Astrocyte (in vitro differentiated cells and primary cell): ENCODE measurements around the gene DCX. TPM values are rescaled to one million over a fixed set of nuclear protein-coding genes. Genes with fewer than 3 reads are reported as not detected.

Source experiments
- DNase-seq: peaks from one replicate; pipeline ENCODE4 v3.0.0-alpha.2; 2010; ENCODE audit warnings: low read depth
- FAIRE-seq: peaks from 2 replicates; lab custom pipeline; 2011; peaks lifted over from hg19 to GRCh38; lab: Jason Lieb, UNC
- H2AFZ ChIP-seq: 2 replicates; pipeline ENCODE4 v1.6.0; 2012; ENCODE audit warnings: low read depth, low read length, inconsistent platforms
- H3K27ac ChIP-seq: 2 replicates; pipeline ENCODE4 v1.5.1; 2011; ENCODE audit warnings: low read depth, low read length, inconsistent platforms
- H3K27me3 ChIP-seq: 2 replicates; pipeline ENCODE4 v1.6.0; 2011; ENCODE audit warnings: low read length, inconsistent platforms; ENCODE audit not compliant: insufficient read depth
- H3K36me3 ChIP-seq: 2 replicates; pipeline ENCODE4 v1.5.1; 2011; ENCODE audit warnings: low read length, inconsistent platforms; ENCODE audit not compliant: insufficient read depth
- H3K4me1 ChIP-seq: 2 replicates; pipeline ENCODE4 v1.5.1; 2011; ENCODE audit warnings: low read length, inconsistent platforms; ENCODE audit not compliant: insufficient read depth
- H3K4me2 ChIP-seq: 2 replicates; pipeline ENCODE4 v1.6.0; 2012; ENCODE audit warnings: low read length, inconsistent platforms
- H3K4me3 ChIP-seq: 2 replicates; pipeline ENCODE4 v1.5.1; 2011; ENCODE audit warnings: low read depth, mild to moderate bottlenecking, low read length, inconsistent platforms; ENCODE audit not compliant: insufficient read depth
- H3K79me2 ChIP-seq: 2 replicates; pipeline ENCODE4 v1.6.0; 2012; ENCODE audit warnings: mild to moderate bottlenecking, low read length, inconsistent platforms; ENCODE audit not compliant: insufficient read depth
- H3K9ac ChIP-seq: 2 replicates; pipeline ENCODE4 v1.6.0; 2012; ENCODE audit warnings: mild to moderate bottlenecking, low read length, inconsistent platforms
- H3K9me3 ChIP-seq: 2 replicates; pipeline ENCODE4 v1.5.1; 2012; ENCODE audit warnings: low read depth, mild to moderate bottlenecking, low read length, inconsistent platforms; ENCODE audit not compliant: insufficient read depth
- H4K20me1 ChIP-seq: 2 replicates; pipeline ENCODE4 v1.6.0; 2012; ENCODE audit warnings: low read length, inconsistent platforms; ENCODE audit not compliant: insufficient read depth
- H3K27ac Mint-ChIP-seq: one replicate; pipeline ENCODE4 v1.8.0; 2021; ENCODE audit warnings: mild to moderate bottlenecking, mixed read lengths; ENCODE audit not compliant: unreplicated experiment
- H3K27me3 Mint-ChIP-seq: one replicate; pipeline ENCODE4 v1.8.0; 2021; ENCODE audit warnings: low read depth, mixed read lengths; ENCODE audit not compliant: unreplicated experiment
- H3K36me3 Mint-ChIP-seq: one replicate; pipeline ENCODE4 v1.8.0; 2021; ENCODE audit warnings: low read depth, mixed read lengths; ENCODE audit not compliant: unreplicated experiment
- H3K4me1 Mint-ChIP-seq: one replicate; pipeline ENCODE4 v1.8.0; 2021; ENCODE audit warnings: low read depth, mixed read lengths; ENCODE audit not compliant: unreplicated experiment
- H3K4me3 Mint-ChIP-seq: one replicate; pipeline ENCODE4 v1.8.0; 2021; ENCODE audit warnings: mild to moderate bottlenecking, moderate library complexity, mixed read lengths; ENCODE audit not compliant: unreplicated experiment
- H3K9me3 Mint-ChIP-seq: one replicate; pipeline ENCODE4 v1.8.0; 2021; ENCODE audit warnings: mild to moderate bottlenecking, mixed read lengths; ENCODE audit not compliant: unreplicated experiment
- CTCF ChIP-seq: IDR thresholded peaks from 2 replicates; pipeline ENCODE4 v1.5.1; 2011; ENCODE audit warnings: low read depth, mild to moderate bottlenecking, inconsistent platforms, low read length, moderate library complexity; ENCODE audit not compliant: insufficient read depth
- EZH2 ChIP-seq: IDR thresholded peaks from 2 replicates; pipeline ENCODE4 v1.6.1; 2012; ENCODE audit warnings: mild to moderate bottlenecking, low read length, inconsistent platforms; ENCODE audit not compliant: insufficient read depth
- total RNA-seq: library from RNA; stranded (reverse); gene quantifications from 2 replicates; pipeline ENCODE4 v1.2.1, GENCODE V29; 2021

The DCX gene
- total RNA-seq, 1 donor from 2014 or later: 2.4 TPM

GRCh38 chrX:111264385-111264784 is 147.6 kb downstream of the DCX start:
- Mint-ChIP-seq H3K9me3 (no peaks in the 10 kb centered on the region), H3K27ac (no peak overlapping the region), H3K27me3 (no peaks in the 10 kb centered on the region), H3K4me1 (peaks cover 16% of the 10 kb centered on the region), H3K4me3 (no peak overlapping the region), H3K36me3 (no peaks in the 10 kb centered on the region)
- H3K9ac ChIP-seq: no peak overlapping the region
- TF ChIP-seq CTCF (no peak), EZH2 (no peak)
- no peak overlapping the region for H2AFZ ChIP-seq
- H3K9me3 ChIP-seq: no peaks in the 10 kb centered on the region
- DNase-seq (no peak), FAIRE-seq (no peak)
- no peaks in the 10 kb centered on the region for H3K4me1 ChIP-seq
- no peak overlapping the region for H3K4me3 ChIP-seq
- H3K79me2 ChIP-seq: no peaks in the 10 kb centered on the region
- no peaks in the 10 kb centered on the region for H3K27me3 ChIP-seq
- H3K36me3 ChIP-seq: no peaks in the 10 kb centered on the region
- H3K27ac ChIP-seq: no peak overlapping the region
- no peak overlapping the region for H3K4me2 ChIP-seq
- no peaks in the 10 kb centered on the region for H4K20me1 ChIP-seq

- Histone ChIP-seq H3K4me2 (no peak overlapping the region), H3K4me1 (no peaks in the 10 kb centered on the region), H3K27ac (no peak overlapping the region), H3K27me3 (no peaks in the 10 kb centered on the region), H4K20me1 (no peaks in the 10 kb centered on the region), H3K9me3 (no peaks in the 10 kb centered on the region), H3K9ac (no peak overlapping the region), H3K79me2 (no peaks in the 10 kb centered on the region), H3K36me3 (no peaks in the 10 kb centered on the region), H3K4me3 (no peak overlapping the region), H2AFZ (no peak overlapping the region)
- peak; percentile 5 for DNase-seq
- FAIRE-seq: peak; percentile 72
- Mint-ChIP-seq H3K36me3 (no peaks in the 10 kb centered on the region), H3K4me1 (peaks cover 17% of the 10 kb centered on the region), H3K27ac (peak overlapping the region; percentile 91), H3K27me3 (no peaks in the 10 kb centered on the region), H3K9me3 (no peaks in the 10 kb centered on the region), H3K4me3 (no peak overlapping the region)
- TF ChIP-seq CTCF (no peak), EZH2 (no peak)
Observed at GRCh38 chrX:111262086-111262485, 149.9 kb downstream of the DCX start.

- TF ChIP-seq CTCF: no peak
- TF ChIP-seq EZH2: no peak
- Histone ChIP-seq H3K27me3 (no peaks in the 10 kb centered on the region), H3K9ac (no peak overlapping the region), H3K79me2 (no peaks in the 10 kb centered on the region), H3K4me1 (no peaks in the 10 kb centered on the region), H3K9me3 (no peaks in the 10 kb centered on the region), H2AFZ (no peak overlapping the region), H4K20me1 (no peaks in the 10 kb centered on the region), H3K27ac (no peak overlapping the region), H3K4me2 (no peak overlapping the region), H3K4me3 (no peak overlapping the region), H3K36me3 (no peaks in the 10 kb centered on the region)
- Mint-ChIP-seq H3K36me3 (no peaks in the 10 kb centered on the region), H3K4me1 (peaks cover 17% of the 10 kb centered on the region), H3K9me3 (no peaks in the 10 kb centered on the region), H3K27me3 (no peaks in the 10 kb centered on the region), H3K27ac (no peak overlapping the region), H3K4me3 (no peak overlapping the region)
- FAIRE-seq: no peak
- no peak for DNase-seq
Observed at GRCh38 chrX:111260451-111260850, 151.5 kb downstream of the DCX start.
